H9 (cell line): ENCODE data around the gene SQOR. TPM values are rescaled to one million over a fixed set of nuclear protein-coding genes. Genes with fewer than 3 reads are reported as not detected.

Source experiments
- DNase-seq: peaks from one replicate; pipeline ENCODE4 v3.0.0-alpha.2; 2017
- H2AFZ ChIP-seq: one replicate; pipeline ENCODE4 v1.6.1; 2013; ENCODE audit warnings: mild to moderate bottlenecking, low read length, control low read depth, moderate library complexity
- H2AK5ac ChIP-seq: 2 replicates; pipeline ENCODE4 v1.6.1; 2013; ENCODE audit warnings: low read length, control low read depth, mixed read lengths; ENCODE audit not compliant: insufficient read length
- H2BK120ac ChIP-seq: one replicate; pipeline ENCODE4 v1.6.1; 2013; ENCODE audit warnings: low read depth, mild to moderate bottlenecking, low read length, control low read depth, inconsistent platforms; ENCODE audit not compliant: poor library complexity, severe bottlenecking
- H2BK12ac ChIP-seq: 2 replicates; pipeline ENCODE4 v1.6.1; 2013; ENCODE audit warnings: low read length, control low read depth, mixed read lengths, low read depth; ENCODE audit not compliant: insufficient read length
- H2BK15ac ChIP-seq: 2 replicates; pipeline ENCODE4 v1.6.1; 2013; ENCODE audit warnings: low read depth, low read length, control low read depth
- H2BK20ac ChIP-seq: one replicate; pipeline ENCODE4 v1.6.1; 2013; ENCODE audit warnings: low read depth, mild to moderate bottlenecking, low read length, control low read depth, inconsistent platforms; ENCODE audit not compliant: poor library complexity, severe bottlenecking
- H2BK5ac ChIP-seq: 2 replicates; pipeline ENCODE4 v1.6.1; 2013; ENCODE audit warnings: low read length, control low read depth, mixed read lengths; ENCODE audit not compliant: insufficient read length
- H3K14ac ChIP-seq: 2 replicates; pipeline ENCODE4 v1.6.1; 2013; ENCODE audit warnings: low read length, control low read depth; ENCODE audit not compliant: insufficient read depth
- H3K18ac ChIP-seq: 2 replicates; pipeline ENCODE4 v1.6.1; 2013; ENCODE audit warnings: low read depth, mild to moderate bottlenecking, mixed read lengths, low read length, control low read depth; ENCODE audit not compliant: insufficient read length
- H3K23ac ChIP-seq: 2 replicates; pipeline ENCODE4 v1.6.1; 2013; ENCODE audit warnings: low read length, control low read depth, mixed read lengths, low read depth; ENCODE audit not compliant: insufficient read length
- H3K23me2 ChIP-seq: 2 replicates; pipeline ENCODE4 v1.6.1; 2013; ENCODE audit warnings: low read depth, mild to moderate bottlenecking, mixed read lengths, low read length, control low read depth; ENCODE audit not compliant: insufficient read length, poor library complexity, severe bottlenecking
- H3K27ac ChIP-seq: 2 replicates; pipeline ENCODE4 v1.5.1; 2013; ENCODE audit warnings: low read length, control low read depth, mixed read lengths, low read depth; ENCODE audit not compliant: insufficient read length
- H3K27me3 ChIP-seq: 2 replicates; pipeline ENCODE4 v1.6.1; 2013; ENCODE audit warnings: low read length, control low read depth, inconsistent platforms; ENCODE audit not compliant: insufficient read depth
- H3K4ac ChIP-seq: 2 replicates; pipeline ENCODE4 v1.6.1; 2013; ENCODE audit warnings: low read depth, mild to moderate bottlenecking, control low read depth, inconsistent platforms, low read length, moderate library complexity
- H3K4me1 ChIP-seq: 2 replicates; pipeline ENCODE4 v1.6.1; 2013; ENCODE audit warnings: low read length, control low read depth, inconsistent platforms; ENCODE audit not compliant: insufficient read depth
- H3K4me2 ChIP-seq: 2 replicates; pipeline ENCODE4 v1.6.1; 2013; ENCODE audit warnings: low read length, control low read depth, mixed read lengths; ENCODE audit not compliant: insufficient read length, insufficient read depth
- H3K56ac ChIP-seq: 2 replicates; pipeline ENCODE4 v1.6.1; 2013; ENCODE audit warnings: low read depth, mild to moderate bottlenecking, mixed read lengths, low read length, control low read depth; ENCODE audit not compliant: insufficient read length
- H3K79me1 ChIP-seq: 2 replicates; pipeline ENCODE4 v1.6.1; 2013; ENCODE audit warnings: low read depth, mild to moderate bottlenecking, moderate library complexity, low read length, control low read depth, inconsistent platforms; ENCODE audit not compliant: insufficient read depth, poor library complexity, severe bottlenecking
- H3K79me2 ChIP-seq: 2 replicates; pipeline ENCODE4 v1.6.1; 2013; ENCODE audit warnings: low read length, control low read depth, inconsistent platforms; ENCODE audit not compliant: insufficient read depth
- H3K9ac ChIP-seq: 2 replicates; pipeline ENCODE4 v1.6.1; 2013; ENCODE audit warnings: low read length, control low read depth, mixed read lengths; ENCODE audit not compliant: insufficient read length; ENCODE audit errors: extremely low read depth
- H3K9me3 ChIP-seq: one replicate; pipeline ENCODE4 v1.6.1; 2013; ENCODE audit warnings: low read depth, low read length, inconsistent platforms; ENCODE audit not compliant: control insufficient read depth
- H3T11ph ChIP-seq: one replicate; pipeline ENCODE4 v1.6.1; 2013; ENCODE audit warnings: mild to moderate bottlenecking, low read length, control low read depth, inconsistent platforms
- H4K20me1 ChIP-seq: one replicate; pipeline ENCODE4 v1.6.1; 2013; ENCODE audit not compliant: control insufficient read depth, insufficient read length, insufficient read depth
- H4K5ac ChIP-seq: 2 replicates; pipeline ENCODE4 v1.6.1; 2013; ENCODE audit warnings: low read depth, mild to moderate bottlenecking, mixed read lengths, low read length, control low read depth; ENCODE audit not compliant: insufficient read length
- H4K8ac ChIP-seq: replicated peaks from 2 replicates; pipeline ENCODE4 v1.6.1; 2013; ENCODE audit warnings: low read length, control low read depth, mixed read lengths, low read depth; ENCODE audit not compliant: insufficient read length
- H4K91ac ChIP-seq: 2 replicates; pipeline ENCODE4 v1.6.1; 2013; ENCODE audit warnings: low read depth, mild to moderate bottlenecking, moderate library complexity, mixed read lengths, low read length, control low read depth; ENCODE audit not compliant: insufficient read length
- H3K27ac Mint-ChIP-seq, 3 experiments: 2 replicates in 2 of 3; 3 replicates in 1 of 3; pipeline ENCODE4 v1.8.0; 2020 to 2021; ENCODE audit warnings: mixed read lengths in 3 of 3, mild to moderate bottlenecking in 1 of 3, moderate library complexity in 1 of 3
- H3K27me3 Mint-ChIP-seq: 2 replicates; pipeline ENCODE4 v1.8.0; 2021; ENCODE audit warnings: low read depth, mild to moderate bottlenecking, moderate library complexity, mixed read lengths
- H3K36me3 Mint-ChIP-seq, 3 experiments: 2 replicates in 2 of 3; 3 replicates in 1 of 3; pipeline ENCODE4 v1.8.0; 2020 to 2021; ENCODE audit warnings: low read depth in 3 of 3, mixed read lengths in 3 of 3; ENCODE audit not compliant: insufficient read depth in 1 of 3
- H3K4me1 Mint-ChIP-seq, 2 experiments: 2 replicates each; pipeline ENCODE4 v1.8.0; 2020; ENCODE audit warnings: mixed read lengths in 2 of 2
- H3K4me3 Mint-ChIP-seq, 2 experiments: 2 replicates in 1 of 2; 3 replicates in 1 of 2; pipeline ENCODE4 v1.8.0; 2020 to 2021; ENCODE audit warnings: mild to moderate bottlenecking in 2 of 2, mixed read lengths in 2 of 2, moderate library complexity in 1 of 2
- H3K9me3 Mint-ChIP-seq, 2 experiments: 2 replicates in 1 of 2; 3 replicates in 1 of 2; pipeline ENCODE4 v1.8.0; 2020; ENCODE audit warnings: mild to moderate bottlenecking in 2 of 2, mixed read lengths in 2 of 2, moderate library complexity in 1 of 2
- WGBS: extraction: QIAGEN DNeasy Blood & Tissue Kit; methylation state at CpG from one replicate; pipeline ENCODE4 v1.1.7; 2013; ENCODE audit warnings: missing lambda C conversion rate, low lambda C conversion rate, mixed read lengths; ENCODE audit not compliant: insufficient read length; ENCODE audit errors: extremely low coverage; 5-methylcytosine and 5-hydroxymethylcytosine counted together
- total RNA-seq: library from RNA; stranded (reverse); gene quantifications from 2 replicates; pipeline ENCODE4 v1.2.1, GENCODE V29; 2021
- TF ChIP-seq, protein P1 (sequence below): fragments of 200-600 bp; sonication (generic); conservative IDR thresholded peaks from 3 replicates; pipeline ENCODE4 v1.8.0; 2021; ENCODE audit warnings: antibody characterized with exemption, mild to moderate bottlenecking

SQOR gene
- total RNA-seq, 1 experiment from 2014 or later: 0.17 TPM

DNA sequence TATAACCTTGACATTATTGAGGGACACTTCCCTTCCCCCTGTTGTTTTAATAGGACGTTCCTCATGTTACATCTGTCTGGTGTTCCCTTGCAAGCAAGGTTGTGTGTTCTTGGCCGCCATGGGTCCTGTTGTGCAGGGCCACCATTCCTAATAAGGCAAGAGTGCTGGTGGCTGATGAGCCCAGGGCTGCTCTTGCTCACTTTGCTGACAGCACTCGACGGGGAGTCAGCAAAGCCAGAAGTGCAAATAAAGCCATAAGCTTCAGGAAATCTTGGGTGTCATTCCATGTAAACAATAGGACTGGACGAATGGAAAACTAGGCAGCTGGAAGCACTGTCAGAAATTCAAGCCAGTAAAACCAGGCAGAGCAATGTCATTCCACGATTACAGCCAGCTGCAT, 75.8 kb downstream of the SQOR start:
- Histone ChIP-seq H3K4ac (no peak overlapping the region), H3K23me2 (peaks cover 2% of the 10 kb centered on the region), H2BK120ac (no peak overlapping the region), H4K8ac (no peak overlapping the region), H3K79me1 (no peaks in the 10 kb centered on the region), H3K79me2 (no peaks in the 10 kb centered on the region), H3K14ac (no peak overlapping the region), H3K9ac (no peak overlapping the region), H2AFZ (no peak overlapping the region), H3K4me1 (no peaks in the 10 kb centered on the region; the same call in 1 of the 2 replicates), H2BK12ac (no peak overlapping the region), H3K27ac (no peak overlapping the region), H3T11ph (no peak overlapping the region), H3K56ac (no peak overlapping the region), H3K9me3 (no peaks in the 10 kb centered on the region), H4K5ac (no peak overlapping the region), H3K27me3 (no peaks in the 10 kb centered on the region), H2BK20ac (no peak overlapping the region), H2BK15ac (no peak overlapping the region), H2AK5ac (no peak overlapping the region), H3K23ac (no peak overlapping the region), H4K20me1 (no peaks in the 10 kb centered on the region), H3K4me2 (no peak overlapping the region), H2BK5ac (no peak overlapping the region), H3K18ac (no peak overlapping the region), H4K91ac (no peak overlapping the region)
- no peak overlapping the region for H3K4me3 Mint-ChIP-seq
- H3K36me3 Mint-ChIP-seq: no peaks in the 10 kb centered on the region
- H3K27ac Mint-ChIP-seq: peak overlapping the region in 1 of 3 experiments; percentile 16; a peak in 1 of 7 replicates
- no CpG with 5 or more reads among the region's 6 CpGs for WGBS
- H3K9me3 Mint-ChIP-seq: no peaks in the 10 kb centered on the region
- peaks cover 6% of the 10 kb centered on the region; the same call in 1 of the 2 replicates for H3K27me3 Mint-ChIP-seq
- TF ChIP-seq, protein P1, sequence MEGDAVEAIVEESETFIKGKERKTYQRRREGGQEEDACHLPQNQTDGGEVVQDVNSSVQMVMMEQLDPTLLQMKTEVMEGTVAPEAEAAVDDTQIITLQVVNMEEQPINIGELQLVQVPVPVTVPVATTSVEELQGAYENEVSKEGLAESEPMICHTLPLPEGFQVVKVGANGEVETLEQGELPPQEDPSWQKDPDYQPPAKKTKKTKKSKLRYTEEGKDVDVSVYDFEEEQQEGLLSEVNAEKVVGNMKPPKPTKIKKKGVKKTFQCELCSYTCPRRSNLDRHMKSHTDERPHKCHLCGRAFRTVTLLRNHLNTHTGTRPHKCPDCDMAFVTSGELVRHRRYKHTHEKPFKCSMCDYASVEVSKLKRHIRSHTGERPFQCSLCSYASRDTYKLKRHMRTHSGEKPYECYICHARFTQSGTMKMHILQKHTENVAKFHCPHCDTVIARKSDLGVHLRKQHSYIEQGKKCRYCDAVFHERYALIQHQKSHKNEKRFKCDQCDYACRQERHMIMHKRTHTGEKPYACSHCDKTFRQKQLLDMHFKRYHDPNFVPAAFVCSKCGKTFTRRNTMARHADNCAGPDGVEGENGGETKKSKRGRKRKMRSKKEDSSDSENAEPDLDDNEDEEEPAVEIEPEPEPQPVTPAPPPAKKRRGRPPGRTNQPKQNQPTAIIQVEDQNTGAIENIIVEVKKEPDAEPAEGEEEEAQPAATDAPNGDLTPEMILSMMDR: no peak
- H3K4me1 Mint-ChIP-seq: peaks cover 8 to 10% of the 10 kb centered on the region in 2 experiments
- no peak for DNase-seq
